NCI-H2227 (cell line): ENCODE data around the gene PPP1R13B.

ENCODE experiments used
- DNase-seq: peaks from one replicate; lab custom pipeline; 2025; ENCODE audit not compliant: unreplicated experiment; lab: John Stamatoyannopoulos, UW

Gene PPP1R13B

GRCh38 chr14:103836976-103837725 lies 10.2 kb downstream of the PPP1R13B start:
- no peak for DNase-seq

DNA sequence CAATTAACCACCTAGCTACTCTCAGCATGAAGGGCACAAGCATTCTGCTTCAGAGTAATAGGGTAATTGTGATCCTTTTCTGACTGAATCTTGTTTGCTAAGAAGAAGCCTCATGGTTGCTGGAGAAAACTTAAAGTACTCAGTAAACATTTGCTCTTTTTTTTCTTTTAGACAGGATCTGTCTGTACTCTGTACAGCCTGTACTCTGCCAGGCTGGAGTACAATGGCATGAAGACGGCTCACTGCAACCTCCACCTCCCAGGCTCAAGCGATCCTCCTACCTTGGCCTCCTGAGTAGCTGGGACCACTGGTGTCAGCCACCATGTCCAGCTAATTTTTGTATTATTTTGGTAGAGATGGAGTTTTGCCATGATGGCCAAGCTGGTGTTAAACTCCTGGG lies 12.4 kb downstream of the PPP1R13B start:
- no peak for DNase-seq

DNA sequence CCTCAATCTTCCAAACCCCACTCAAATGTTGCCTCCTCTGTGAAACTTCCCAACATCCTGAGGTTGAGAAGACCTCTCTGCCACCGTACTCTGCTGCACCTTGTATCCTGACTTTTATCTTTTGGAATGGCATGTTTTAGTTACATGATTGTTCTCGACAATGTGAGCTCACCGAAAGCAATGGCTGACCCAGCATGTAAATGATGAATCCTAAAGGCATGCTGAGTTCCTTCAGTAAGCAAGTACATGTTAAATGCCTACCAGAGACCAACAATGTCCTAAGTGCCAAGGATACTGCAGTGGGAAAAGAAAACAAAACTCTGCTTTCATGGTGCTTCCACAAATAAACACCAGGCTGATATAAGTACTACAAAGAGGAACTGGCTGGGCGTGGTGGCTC lies 13.7 kb downstream of the PPP1R13B start:
- DNase-seq = no peak

DNA sequence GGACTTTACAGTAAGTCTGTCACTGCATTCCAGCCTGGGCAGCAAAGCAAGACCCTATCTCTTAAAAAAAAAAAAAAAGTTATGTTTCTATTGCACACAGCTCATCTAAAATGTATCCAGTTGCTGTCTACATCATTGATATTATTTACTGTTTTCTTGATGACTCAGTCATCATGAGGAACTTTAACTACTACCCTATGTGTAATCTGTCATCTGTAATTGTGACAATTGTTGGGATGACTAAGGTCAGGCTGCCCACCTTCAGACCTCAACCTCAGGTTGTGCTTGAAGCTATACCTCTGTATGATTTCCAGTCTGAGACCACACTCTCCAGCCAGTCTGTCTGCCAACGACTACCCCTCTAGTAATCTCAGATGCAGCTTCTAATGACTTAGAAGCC lies 15.3 kb downstream of the PPP1R13B start:
- DNase-seq = no peak

DNA sequence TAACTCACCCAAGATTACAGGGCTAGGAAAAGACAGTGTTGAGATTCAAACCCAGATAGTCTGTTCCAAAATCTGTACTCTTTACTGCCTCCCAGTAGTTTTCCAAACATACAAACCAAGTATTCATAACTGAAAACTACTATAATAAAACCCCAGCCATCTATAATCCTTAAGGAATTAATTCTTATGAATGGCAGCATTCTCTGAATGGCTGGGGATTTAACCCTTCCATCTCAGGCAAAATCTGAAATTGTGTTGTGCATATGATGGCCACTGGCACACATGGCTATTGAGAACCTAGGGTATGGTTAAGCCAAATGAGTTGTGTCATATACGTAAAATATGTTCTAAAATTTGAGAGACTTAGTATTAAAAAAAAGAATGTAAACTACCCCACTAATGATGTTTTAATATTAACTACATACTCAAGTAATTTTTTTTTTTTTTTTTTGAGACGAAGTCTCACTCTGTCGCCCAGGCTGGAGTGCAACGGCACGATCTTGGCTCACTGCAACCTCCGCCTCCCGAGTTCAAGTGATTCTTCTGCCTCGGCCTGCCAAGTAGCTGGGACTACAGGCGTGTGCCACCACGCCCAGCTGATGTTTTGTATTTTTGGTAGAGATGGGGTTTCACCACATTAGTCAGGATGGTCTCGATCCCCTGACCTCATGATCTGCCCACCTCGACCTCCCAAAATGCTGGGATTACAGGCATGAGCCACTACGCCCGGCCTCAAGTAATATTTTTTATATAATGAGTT lies 16.7 kb downstream of the PPP1R13B start:
- no peak for DNase-seq

DNA sequence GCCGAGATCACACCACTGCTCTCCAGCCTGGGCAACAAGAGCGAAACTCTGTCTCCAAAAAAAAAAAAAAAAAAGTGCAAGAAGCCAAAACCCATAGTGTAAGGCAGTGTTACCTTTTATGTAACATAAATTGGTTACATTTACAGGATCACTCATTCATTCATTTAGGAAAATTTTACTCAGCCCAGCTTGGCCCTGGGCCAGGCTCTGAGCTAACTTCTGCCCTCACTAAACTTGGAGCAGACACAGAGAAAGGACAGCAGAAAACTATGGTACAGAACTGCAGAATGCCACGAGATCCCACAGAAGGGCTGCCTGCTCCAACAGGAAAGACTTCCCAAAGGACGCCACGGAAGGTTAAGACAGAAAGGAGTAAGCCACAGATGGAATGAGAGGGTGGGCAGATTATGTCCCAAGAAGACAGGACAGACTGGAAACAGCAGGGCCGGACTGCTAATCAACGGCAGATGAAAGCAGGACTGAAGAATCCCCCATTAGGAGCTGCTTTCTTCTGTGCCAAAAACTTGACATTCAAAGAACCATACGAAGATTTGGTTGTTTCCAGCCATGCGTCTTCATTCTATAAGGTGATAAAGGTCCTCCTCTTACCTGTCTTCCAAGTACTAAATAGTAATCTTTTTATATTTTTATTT lies 18.9 kb downstream of the PPP1R13B start:
- no peak for DNase-seq

DNA sequence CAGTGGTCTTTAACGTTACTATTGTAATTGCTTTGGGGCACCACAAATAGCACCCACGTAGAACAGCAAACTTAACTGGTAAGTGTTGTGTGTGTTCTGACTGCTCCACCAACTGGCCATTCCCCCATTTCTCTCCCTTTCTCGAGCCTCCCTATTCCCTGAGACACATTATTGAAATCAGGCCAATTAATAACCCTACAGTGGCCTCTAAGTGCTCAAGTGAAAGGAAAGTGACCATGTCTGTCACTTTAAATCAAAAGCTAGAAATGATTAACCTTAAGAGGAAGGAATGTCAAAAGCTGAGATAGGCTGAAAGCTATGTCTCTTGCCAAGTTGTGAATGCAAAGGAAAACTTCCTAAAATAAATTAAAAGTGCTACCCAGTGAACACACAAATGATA lies 22.3 kb downstream of the PPP1R13B start:
- DNase-seq = no peak

- no peak for DNase-seq
These were observed 26.5 kb downstream of the PPP1R13B start for GRCh38 chr14:103820908-103821307.

- DNase-seq = no peak
These were observed 27.0 kb downstream of the PPP1R13B start for GRCh38 chr14:103820382-103820781.

DNA sequence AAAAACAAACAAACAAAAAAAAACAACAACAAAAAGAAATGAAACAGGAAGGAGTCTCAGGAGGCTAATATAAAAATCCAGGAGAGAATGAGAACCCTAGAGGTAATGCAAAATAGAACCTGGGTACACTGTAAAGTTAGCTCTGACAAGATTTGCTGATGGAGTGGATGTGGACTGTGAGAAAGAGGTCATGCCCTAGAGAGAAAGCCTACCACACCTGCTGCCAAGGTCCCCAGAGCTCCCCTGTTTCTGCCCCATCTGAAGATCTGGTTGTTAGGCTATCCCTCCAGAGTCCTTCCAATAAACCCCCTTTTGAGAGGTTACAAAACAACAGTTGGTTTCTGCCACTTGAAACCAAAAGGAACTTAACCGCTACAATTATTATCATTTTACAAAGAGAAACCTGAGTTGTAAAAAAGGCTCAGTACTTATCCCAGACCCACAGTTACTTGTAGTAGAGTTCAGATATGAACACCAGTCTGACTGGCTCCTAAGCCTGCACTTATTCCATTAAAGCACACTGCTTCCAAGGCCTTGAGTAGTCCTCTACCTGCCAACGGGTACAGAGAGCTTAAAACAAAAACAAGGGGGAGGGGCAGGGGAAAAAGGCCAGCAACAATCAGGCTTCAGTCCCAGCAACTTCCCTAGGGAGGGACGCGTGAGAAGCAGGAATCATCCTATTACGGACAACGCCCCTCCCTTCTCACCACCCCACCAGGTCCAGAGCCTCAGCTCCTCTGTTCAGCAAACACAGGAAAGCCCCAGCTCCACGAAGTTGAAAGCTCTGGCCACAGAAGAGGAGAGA lies 27.7 kb downstream of the PPP1R13B start:
- DNase-seq = peak; percentile 60

- no peak for DNase-seq
These were observed 28.5 kb downstream of the PPP1R13B start for GRCh38 chr14:103818870-103819269.

- DNase-seq = no peak
These were observed 29.0 kb downstream of the PPP1R13B start for GRCh38 chr14:103818422-103818821.

- no peak for DNase-seq
These were observed 29.8 kb downstream of the PPP1R13B start for GRCh38 chr14:103817595-103817994.

DNA sequence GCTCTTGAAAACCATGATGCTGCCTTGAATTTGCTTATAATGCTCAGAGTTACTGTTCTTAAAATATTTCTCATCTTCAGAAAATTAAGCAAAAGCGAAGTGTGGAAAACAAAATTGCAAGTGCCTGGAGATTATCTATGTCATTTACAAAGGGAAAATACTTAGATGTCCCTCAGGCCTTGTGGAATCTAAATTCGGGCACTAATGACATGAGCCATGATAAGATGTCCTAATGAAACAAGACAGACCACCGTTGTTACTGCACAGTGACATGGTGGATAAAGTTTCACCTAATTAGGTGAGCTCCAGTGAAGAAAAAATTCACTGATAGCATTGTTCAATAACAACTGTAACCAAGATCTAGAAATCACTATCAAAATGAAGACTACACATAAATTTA lies 30.4 kb downstream of the PPP1R13B start:
- no peak for DNase-seq

- no peak for DNase-seq
These were observed 32.1 kb downstream of the PPP1R13B start for GRCh38 chr14:103815253-103815652.

DNA sequence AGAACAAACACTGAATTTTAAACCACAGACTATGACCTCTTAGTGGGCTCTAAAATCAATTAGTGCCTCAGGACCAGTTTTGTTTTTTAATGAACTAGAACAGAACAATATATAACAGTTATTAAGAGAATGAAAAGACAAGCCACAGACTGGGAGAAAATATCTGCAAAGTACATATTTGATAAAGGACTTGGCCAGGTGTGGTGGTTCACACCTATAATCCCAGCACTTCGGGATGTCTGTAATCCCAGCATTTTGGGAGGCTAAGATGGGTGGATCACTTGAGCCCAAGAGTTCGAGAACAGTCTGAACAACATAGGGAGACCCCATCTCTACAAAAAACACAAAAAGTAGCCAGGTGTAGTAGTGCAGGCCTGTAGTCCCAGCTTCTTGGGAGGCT lies 36.2 kb downstream of the PPP1R13B start:
- DNase-seq = no peak

GRCh38 chr14:103808403-103809001 lies 38.9 kb downstream of the PPP1R13B start:
- peak; percentile 79 for DNase-seq

DNA sequence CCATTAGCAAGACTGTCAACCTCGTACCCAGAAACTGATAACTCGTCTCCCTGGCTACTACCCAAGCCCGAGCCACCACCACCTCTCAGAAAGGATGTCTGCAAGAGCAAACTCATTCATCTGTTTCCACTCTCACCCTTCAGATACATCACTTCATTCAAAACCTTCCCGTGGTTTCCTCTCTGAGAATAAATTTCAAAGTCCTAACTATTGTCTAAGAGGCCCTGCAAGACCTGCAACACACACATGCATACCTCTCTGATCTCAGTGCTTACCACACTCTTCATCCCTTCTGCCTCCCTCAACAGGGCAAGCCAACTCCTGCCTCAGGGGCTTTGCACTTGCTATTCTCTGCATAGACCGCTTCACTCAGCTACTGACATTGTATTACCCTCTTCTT lies 40.6 kb downstream of the PPP1R13B start:
- no peak for DNase-seq

DNA sequence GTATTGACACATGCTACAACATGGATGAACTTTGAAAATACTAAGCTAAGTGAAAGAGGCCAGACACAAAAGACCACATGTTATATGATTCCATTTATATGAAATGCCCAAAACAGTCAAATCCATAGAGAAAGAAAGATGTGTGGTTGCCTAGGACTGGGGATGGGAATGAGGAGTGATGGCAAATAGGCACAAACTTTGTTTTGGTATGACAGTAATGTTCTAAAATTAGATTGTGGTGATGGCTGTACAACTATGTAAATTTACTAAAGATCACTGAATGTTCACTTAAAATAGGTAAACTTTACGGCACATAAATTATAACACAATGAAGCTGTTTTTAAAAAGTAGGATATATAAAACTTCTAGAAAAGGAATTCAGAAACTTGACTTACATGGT lies 41.7 kb downstream of the PPP1R13B start:
- DNase-seq = no peak

DNA sequence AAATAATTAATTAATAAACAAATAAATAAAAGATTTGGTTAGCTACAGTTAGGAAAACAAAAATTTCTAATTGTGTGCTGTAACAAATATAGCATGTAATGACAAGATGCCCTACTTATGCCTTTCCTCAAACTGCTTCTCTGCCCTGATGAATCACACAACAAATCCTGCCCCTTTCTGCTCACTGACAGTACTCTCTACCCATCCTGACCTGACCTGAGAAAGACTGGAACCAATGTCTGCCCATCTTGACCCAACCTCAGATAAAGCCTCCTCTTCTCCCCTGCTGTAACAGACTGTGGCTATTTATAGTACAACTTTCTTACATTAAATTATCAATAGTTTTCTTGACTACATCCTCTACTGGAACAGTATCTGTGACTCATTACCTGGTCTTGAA lies 43.7 kb downstream of the PPP1R13B start:
- DNase-seq = no peak

GRCh38 chr14:103802356-103802755 lies 45.0 kb downstream of the PPP1R13B start:
- DNase-seq = no peak
